Subcutaneous adipose tissue (tissue), 4 donors: Measurements from ENCODE around the gene MINDY4. TPM values are rescaled to one million over a fixed set of nuclear protein-coding genes. Genes with fewer than 3 reads are reported as not detected.

Experiments
- CTCF ChIP-seq: fragments of 450-650 bp; IDR thresholded peaks from one replicate; pipeline ENCODE4 v1.5.1; 2016; ENCODE audit warnings: low read depth, mild to moderate bottlenecking, control low read depth, antibody characterized with exemption, moderate library complexity
- total RNA-seq, 4 donors: library from RNA; depleted of rRNA; stranded (reverse); fragments of >200 nt; gene quantifications; one replicate each; pipeline ENCODE4 v1.1.0, GENCODE V29; 2016

Gene MINDY4
- total RNA-seq, 4 donors from 2014 or later = 3.7 to 8.5 (median 7.4) TPM

GRCh38 chr7:30831227-30831626 lies 60.0 kb downstream of the MINDY4 start:
- no peak for TF ChIP-seq CTCF

GRCh38 chr7:30831936-30832335 lies 60.7 kb downstream of the MINDY4 start:
- no peak for TF ChIP-seq CTCF

- TF ChIP-seq CTCF = no peak
These were observed 64.2 kb downstream of the MINDY4 start for GRCh38 chr7:30835396-30835915.

GRCh38 chr7:30836991-30837390 lies 65.8 kb downstream of the MINDY4 start:
- TF ChIP-seq CTCF = no peak

GRCh38 chr7:30837581-30837980 lies 66.4 kb downstream of the MINDY4 start:
- TF ChIP-seq CTCF = no peak

- no peak for TF ChIP-seq CTCF
These were observed 66.8 kb downstream of the MINDY4 start for GRCh38 chr7:30838008-30838407.

GRCh38 chr7:30840141-30841024 lies 69.2 kb downstream of the MINDY4 start:
- TF ChIP-seq CTCF = no peak
